OCI-LY1 (cell line): ENCODE results near the gene SFXN2.
A peak's percentile ranks its signal among the peaks of the same experiment; 100 is the strongest.
"Not testable (repeated sequence)": the region's sequence is repeated elsewhere in the genome, so short reads cannot be mapped to it uniquely, and the experiment has no call there.

Source experiments
- H2AFZ ChIP-seq: fragments of 200-600 bp; sonication (generic), shearing (Covaris generic); 2 replicates; pipeline ENCODE4 v1.6.0; 2014; ENCODE audit warnings: antibody characterized with exemption, mild to moderate bottlenecking, low read length
- H3F3A ChIP-seq: fragments of 200-600 bp; sonication (generic), shearing (Covaris generic); 2 replicates; pipeline ENCODE4 v1.6.0; 2014; ENCODE audit warnings: mild to moderate bottlenecking, antibody characterized with exemption, low read length, moderate library complexity; ENCODE audit not compliant: insufficient read depth
- H3K27ac ChIP-seq: fragments of 200-600 bp; sonication (generic); 2 replicates; pipeline ENCODE4 v1.5.1; 2014; ENCODE audit warnings: low read length, mixed run types, mild to moderate bottlenecking, low read depth; ENCODE audit not compliant: poor library complexity, severe bottlenecking
- H3K27me3 ChIP-seq: fragments of 200-600 bp; sonication (generic); 2 replicates; pipeline ENCODE4 v1.6.0; 2014; ENCODE audit warnings: antibody characterized with exemption, mild to moderate bottlenecking, low read length, moderate library complexity; ENCODE audit not compliant: insufficient read depth
- H3K36me3 ChIP-seq: fragments of 200-600 bp; sonication (generic); 2 replicates; pipeline ENCODE4 v1.6.1; 2014; ENCODE audit warnings: mild to moderate bottlenecking, antibody characterized with exemption, low read length, moderate library complexity, mixed read lengths; ENCODE audit not compliant: insufficient read depth
- H3K4me1 ChIP-seq: fragments of 200-600 bp; sonication (generic); 2 replicates; pipeline ENCODE4 v1.5.1; 2014; ENCODE audit warnings: mild to moderate bottlenecking, low read length, moderate library complexity; ENCODE audit not compliant: insufficient read depth, severe bottlenecking
- H3K4me2 ChIP-seq: fragments of 200-600 bp; sonication (generic), shearing (Covaris generic); 2 replicates; pipeline ENCODE4 v1.6.1; 2014; ENCODE audit warnings: low read length
- H3K4me3 ChIP-seq: fragments of 200-600 bp; sonication (generic); 2 replicates; pipeline ENCODE4 v1.5.1; 2014; ENCODE audit warnings: low read length, low read depth, mild to moderate bottlenecking, mixed read lengths; ENCODE audit not compliant: poor library complexity, severe bottlenecking
- H3K79me2 ChIP-seq: fragments of 200-600 bp; shearing (Covaris generic); 2 replicates; pipeline ENCODE4 v1.6.1; 2016; ENCODE audit warnings: mixed run types, low read length, mixed read lengths; ENCODE audit not compliant: insufficient read depth
- H3K9ac ChIP-seq: fragments of 200-600 bp; sonication (generic), shearing (Covaris generic); 2 replicates; pipeline ENCODE4 v1.6.1; 2014; ENCODE audit warnings: mild to moderate bottlenecking, low read length, mixed read lengths
- H3K9me2 ChIP-seq: fragments of 200-600 bp; sonication (generic), shearing (Covaris generic); 2 replicates; pipeline ENCODE4 v1.6.1; 2014; ENCODE audit warnings: low read depth, mild to moderate bottlenecking, low read length, mixed read lengths
- H3K9me3 ChIP-seq: fragments of 200-600 bp; shearing (Covaris generic); 2 replicates; pipeline ENCODE4 v1.6.1; 2014; ENCODE audit warnings: low read length, mixed read lengths
- H4K20me1 ChIP-seq: fragments of 200-600 bp; sonication (generic), shearing (Covaris generic); 2 replicates; pipeline ENCODE4 v1.6.0; 2016; ENCODE audit warnings: mild to moderate bottlenecking, low read length; ENCODE audit not compliant: insufficient read depth
- EZH2 ChIP-seq: fragments of 200-600 bp; sonication (generic), shearing (Covaris generic); IDR thresholded peaks from 2 replicates; pipeline ENCODE4 v1.8.0; 2017; ENCODE audit warnings: borderline replicate concordance, mixed run types, mild to moderate bottlenecking, antibody characterized with exemption, low read length, moderate library complexity, mixed read lengths
- TF ChIP-seq, protein P1 (sequence below): fragments of 200-600 bp; sonication (generic), shearing (Covaris generic); IDR thresholded peaks from 2 replicates; pipeline ENCODE4 v1.5.1; 2017; ENCODE audit warnings: mild to moderate bottlenecking, antibody characterized with exemption, low read length, moderate library complexity, mixed read lengths

SFXN2 gene

DNA sequence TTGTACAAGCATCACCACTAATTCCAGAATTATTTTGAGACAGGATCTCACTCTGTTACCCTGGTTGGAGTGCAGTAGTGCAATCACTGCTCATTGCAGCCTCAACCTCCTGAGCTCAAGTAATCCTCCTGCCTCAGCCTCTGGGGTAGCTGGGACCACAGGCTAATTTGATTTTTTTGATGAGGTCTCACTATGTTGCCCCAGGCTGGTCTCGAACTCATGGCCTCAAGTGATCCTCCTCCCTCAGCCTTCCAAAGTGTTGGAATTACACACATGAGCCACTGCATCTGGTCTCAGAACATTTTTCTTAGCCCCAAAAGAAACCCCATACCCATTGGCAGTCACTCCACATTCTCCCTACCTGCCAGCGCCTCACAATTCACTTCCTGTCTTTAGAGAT lies 25.8 kb downstream of the SFXN2 start:
- no peak for TF ChIP-seq EZH2
- TF ChIP-seq, protein P1, sequence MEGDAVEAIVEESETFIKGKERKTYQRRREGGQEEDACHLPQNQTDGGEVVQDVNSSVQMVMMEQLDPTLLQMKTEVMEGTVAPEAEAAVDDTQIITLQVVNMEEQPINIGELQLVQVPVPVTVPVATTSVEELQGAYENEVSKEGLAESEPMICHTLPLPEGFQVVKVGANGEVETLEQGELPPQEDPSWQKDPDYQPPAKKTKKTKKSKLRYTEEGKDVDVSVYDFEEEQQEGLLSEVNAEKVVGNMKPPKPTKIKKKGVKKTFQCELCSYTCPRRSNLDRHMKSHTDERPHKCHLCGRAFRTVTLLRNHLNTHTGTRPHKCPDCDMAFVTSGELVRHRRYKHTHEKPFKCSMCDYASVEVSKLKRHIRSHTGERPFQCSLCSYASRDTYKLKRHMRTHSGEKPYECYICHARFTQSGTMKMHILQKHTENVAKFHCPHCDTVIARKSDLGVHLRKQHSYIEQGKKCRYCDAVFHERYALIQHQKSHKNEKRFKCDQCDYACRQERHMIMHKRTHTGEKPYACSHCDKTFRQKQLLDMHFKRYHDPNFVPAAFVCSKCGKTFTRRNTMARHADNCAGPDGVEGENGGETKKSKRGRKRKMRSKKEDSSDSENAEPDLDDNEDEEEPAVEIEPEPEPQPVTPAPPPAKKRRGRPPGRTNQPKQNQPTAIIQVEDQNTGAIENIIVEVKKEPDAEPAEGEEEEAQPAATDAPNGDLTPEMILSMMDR, result no peak
- H4K20me1 ChIP-seq, result no peaks in the 10 kb centered on the region
- no peak overlapping the region for H3K4me2 ChIP-seq
- peaks cover 11% of the 10 kb centered on the region for H3K4me1 ChIP-seq
- no peak overlapping the region for H3K4me3 ChIP-seq
- H2AFZ ChIP-seq, result no peak overlapping the region
- H3K27me3 ChIP-seq, result no peaks in the 10 kb centered on the region
- H3K9ac ChIP-seq, result no peak overlapping the region
- H3F3A ChIP-seq, result no peaks in the 10 kb centered on the region
- peaks cover 11% of the 10 kb centered on the region for H3K79me2 ChIP-seq
- H3K9me2 ChIP-seq, result no peaks in the 10 kb centered on the region
- no peaks in the 10 kb centered on the region; the same call in 1 of the 2 replicates for H3K36me3 ChIP-seq
- no peaks in the 10 kb centered on the region for H3K9me3 ChIP-seq
- no peak overlapping the region for H3K27ac ChIP-seq

DNA sequence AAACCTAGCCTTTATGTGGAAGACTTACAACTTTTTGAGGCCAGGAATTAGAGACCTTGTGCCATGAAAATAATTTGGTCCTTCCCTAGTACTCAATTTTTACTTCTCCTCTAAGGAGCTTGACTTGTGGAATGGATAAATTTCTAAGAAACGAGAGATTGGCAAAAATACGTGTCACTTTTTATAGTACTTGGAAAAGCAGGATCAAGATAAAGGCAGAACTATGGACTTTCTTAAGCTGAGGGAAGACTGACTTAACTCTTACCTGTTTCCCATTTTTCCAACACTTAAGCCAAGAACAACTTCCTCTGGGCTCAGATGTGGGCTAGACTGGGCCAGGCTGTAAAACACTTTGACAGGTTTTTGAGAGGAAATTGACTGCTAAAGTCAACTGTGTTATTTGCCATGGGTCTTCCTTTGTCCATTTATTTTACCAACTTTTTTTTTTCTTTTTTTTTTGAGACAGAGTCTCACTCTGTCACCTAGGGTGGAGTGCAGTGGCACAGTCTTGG lies 27.3 kb downstream of the SFXN2 start:
- Histone ChIP-seq H3K27ac (no peak overlapping the region), H3K4me1 (peaks cover 25% of the 10 kb centered on the region), H3K27me3 (no peaks in the 10 kb centered on the region), H3F3A (no peaks in the 10 kb centered on the region), H3K4me3 (no peak overlapping the region), H3K36me3 (no peaks in the 10 kb centered on the region; the same call in 1 of the 2 replicates), H3K9me3 (no peaks in the 10 kb centered on the region), H4K20me1 (no peaks in the 10 kb centered on the region), H3K9ac (no peak overlapping the region), H3K4me2 (no peak overlapping the region), H3K9me2 (no peaks in the 10 kb centered on the region), H2AFZ (no peak overlapping the region), H3K79me2 (peaks cover 24% of the 10 kb centered on the region)
- TF ChIP-seq, protein P1, result no peak
- no peak for TF ChIP-seq EZH2

DNA sequence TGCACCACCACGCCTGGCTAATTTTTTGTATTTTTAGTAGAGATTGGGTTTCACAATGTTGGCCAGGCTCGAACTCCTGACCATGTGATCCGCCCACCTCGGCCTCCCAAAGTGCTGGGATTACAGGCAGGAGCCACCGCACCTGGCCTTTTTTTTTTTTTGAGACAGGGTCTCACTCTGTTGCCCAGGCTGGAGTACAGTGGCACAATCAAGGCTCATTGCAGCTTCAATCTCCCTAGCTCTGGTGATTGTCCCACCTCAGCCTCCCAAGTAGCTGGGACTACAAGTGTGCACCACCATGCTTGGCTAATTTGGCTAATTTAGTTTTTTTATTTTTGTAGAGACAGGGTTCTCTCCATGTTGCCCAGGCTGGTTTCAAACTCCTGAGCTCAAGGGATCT lies 27.9 kb downstream of the SFXN2 start:
- not testable (repeated sequence) for H4K20me1 ChIP-seq, H3K27ac ChIP-seq, H3K9me2 ChIP-seq, H3K27me3 ChIP-seq, H3K4me3 ChIP-seq, H2AFZ ChIP-seq, H3K9me3 ChIP-seq, H3K4me2 ChIP-seq, H3F3A ChIP-seq, H3K36me3 ChIP-seq, H3K9ac ChIP-seq
- Histone ChIP-seq H3K79me2 (peaks cover 24% of the 10 kb centered on the region), H3K4me1 (peaks cover 25% of the 10 kb centered on the region)

DNA sequence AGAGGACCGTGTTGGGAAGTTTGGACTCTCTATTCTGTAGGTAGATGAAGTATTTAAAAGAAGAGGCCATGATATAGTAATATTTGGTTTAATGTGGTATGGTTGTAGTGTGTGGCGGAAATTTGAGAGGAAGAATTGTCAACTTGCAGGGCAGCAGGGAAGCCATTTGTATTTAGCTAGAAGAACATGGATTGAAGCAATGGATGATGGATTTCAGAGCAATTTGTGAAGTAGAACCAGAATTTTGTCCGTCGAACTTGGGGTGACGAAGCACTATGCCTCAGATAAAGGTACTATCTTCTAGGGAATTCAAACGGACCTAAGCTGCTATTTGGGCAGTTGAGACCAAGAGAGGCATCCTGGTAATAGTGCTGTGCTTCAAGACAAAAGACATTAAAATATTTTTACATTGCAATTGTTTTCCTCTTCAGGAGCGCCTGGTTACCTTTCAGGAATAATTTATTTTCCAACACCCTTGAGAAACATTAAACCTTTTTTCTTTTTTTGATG lies 28.7 kb downstream of the SFXN2 start:
- peak overlapping the region; percentile 91; the same call in 1 of the 2 replicates for H2AFZ ChIP-seq
- no peak overlapping the region for H3K9ac ChIP-seq
- H4K20me1 ChIP-seq, result no peaks in the 10 kb centered on the region
- H3K27ac ChIP-seq, result no peak overlapping the region
- peaks cover 24% of the 10 kb centered on the region for H3K79me2 ChIP-seq
- no peaks in the 10 kb centered on the region for H3K9me3 ChIP-seq
- H3K36me3 ChIP-seq, result no peaks in the 10 kb centered on the region; the same call in 1 of the 2 replicates
- no peaks in the 10 kb centered on the region for H3K27me3 ChIP-seq
- peak overlapping the region; percentile 39 for H3K4me3 ChIP-seq
- TF ChIP-seq, protein P1, result no peak
- no peak for TF ChIP-seq EZH2
- no peaks in the 10 kb centered on the region for H3K9me2 ChIP-seq
- H3K4me2 ChIP-seq, result peak overlapping the region; percentile 52; the same call in 1 of the 2 replicates
- H3F3A ChIP-seq, result no peaks in the 10 kb centered on the region
- H3K4me1 ChIP-seq, result peaks cover 25% of the 10 kb centered on the region
